Stimulated activated CD8-positive, alpha-beta memory T cell treated with anti-CD3 and anti-CD28 coated beads, Interleukin-4, amount 100 ng/mL, for 1 hour (primary cell): ENCODE results near the gene RBM3.

Experiments
- DNase-seq, 2 donors: peaks; one replicate each; pipeline ENCODE4 v3.0.0-alpha.2; 2020; ENCODE audit warnings: low read depth in 2 of 2, low spot score in 1 of 2

The RBM3 gene

GRCh38 chrX:48617542-48618340, 43.5 kb downstream of the RBM3 start:
- DNase-seq, result no peak

GRCh38 chrX:48626401-48627298, 52.4 kb downstream of the RBM3 start:
- DNase-seq, result no peak
